ENCODE measurements around the gene GALNT5. TPM values are rescaled to one million over a fixed set of nuclear protein-coding genes. Genes with fewer than 3 reads are reported as not detected.

GALNT5 gene
- total RNA-seq, 2 experiments from 2014 or later, result 0.04 TPM; not detected in 1

- peaks cover 22% of the 10 kb centered on the region for H3K27me3 Mint-ChIP-seq
- intact Hi-C loops (cut with DNase I, micrococcal nuclease), result no loop called here
- H3K36me3 Mint-ChIP-seq (ENCODE audit: low read depth), result no peaks in the 10 kb centered on the region
- no peak overlapping the region for H3K4me3 Mint-ChIP-seq
- ATAC-seq (no peak), DNase-seq (no peak)
- H3K27ac Mint-ChIP-seq, result no peak overlapping the region
- no peaks in the 10 kb centered on the region for H3K4me1 Mint-ChIP-seq
- no peaks in the 10 kb centered on the region for H3K9me3 Mint-ChIP-seq (ENCODE audit: low read depth)
- ChIA-PET POLR2A (no interaction called here), CTCF (interaction anchor here (0.7 to 1.4 kb wide), 2 partner anchors 73 to 1574 kb away, joined by 3 to 7 read pairs; no protein-coding TSS in a partner anchor)
Observed at GRCh38 chr2:157229572-157229971, 27.9 kb upstream of the GALNT5 start.

DNA sequence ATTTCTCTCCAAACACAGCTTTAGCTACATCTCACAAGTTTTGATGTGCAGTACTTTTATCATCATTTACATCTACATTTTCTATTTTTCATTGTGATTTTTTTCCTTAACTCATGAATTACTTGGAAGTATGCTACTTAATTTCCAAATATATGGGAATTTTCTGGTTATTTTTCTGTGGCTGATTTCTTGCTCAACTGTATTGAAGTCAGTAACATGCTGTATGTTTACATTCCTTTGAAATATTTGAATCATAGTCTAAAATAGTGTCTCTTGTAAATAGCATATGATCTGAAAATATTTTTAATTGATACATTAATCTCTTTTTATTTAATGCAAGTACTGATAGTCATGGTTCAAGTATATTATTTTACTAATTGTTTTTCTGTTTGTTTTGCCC, 26.0 kb upstream of the GALNT5 start:
- POLR2A ChIA-PET, result no interaction called here

DNA sequence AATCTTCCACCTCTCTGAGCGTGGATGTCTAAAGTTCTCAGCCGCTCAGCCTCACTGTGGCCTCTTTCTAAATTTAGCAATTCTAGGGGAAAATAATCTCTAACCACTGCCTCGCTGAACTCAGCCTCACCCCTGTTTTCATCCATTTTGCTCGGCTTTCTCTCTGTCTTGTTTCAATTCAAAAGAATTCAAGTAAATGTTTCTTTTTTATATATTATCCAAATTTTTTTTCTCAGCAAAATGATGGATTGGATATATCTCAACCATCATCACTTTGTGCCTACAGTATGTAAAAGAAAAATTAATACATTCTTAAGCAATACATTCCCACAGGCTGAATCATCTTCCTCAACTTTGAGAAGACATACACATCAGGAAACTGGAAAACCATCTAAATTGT, 24.0 kb upstream of the GALNT5 start:
- DNase-seq (no peak), ATAC-seq (no peak)
- Mint-ChIP-seq H3K36me3 (ENCODE audit: low read depth) (no peaks in the 10 kb centered on the region), H3K27me3 (peaks cover 20% of the 10 kb centered on the region), H3K4me3 (no peak overlapping the region), H3K4me1 (no peaks in the 10 kb centered on the region), H3K27ac (no peak overlapping the region), H3K9me3 (ENCODE audit: low read depth) (no peaks in the 10 kb centered on the region)
- ChIA-PET POLR2A (no interaction called here), CTCF (no interaction called here)
- intact Hi-C loops (cut with DNase I, micrococcal nuclease), result no loop called here

More for the DNA sequence above, 26.0 kb upstream of the GALNT5 start:
- H3K36me3 Mint-ChIP-seq (ENCODE audit: low read depth), result no peaks in the 10 kb centered on the region
- CTCF ChIA-PET, result no interaction called here
- H3K4me1 Mint-ChIP-seq, result no peaks in the 10 kb centered on the region
- intact Hi-C loops (cut with DNase I, micrococcal nuclease), result no loop called here
- no peaks in the 10 kb centered on the region for H3K9me3 Mint-ChIP-seq (ENCODE audit: low read depth)
- H3K27me3 Mint-ChIP-seq, result peaks cover 20% of the 10 kb centered on the region
- DNase-seq (no peak), ATAC-seq (no peak)
- no peak overlapping the region for H3K4me3 Mint-ChIP-seq
- H3K27ac Mint-ChIP-seq, result no peak overlapping the region

DNA sequence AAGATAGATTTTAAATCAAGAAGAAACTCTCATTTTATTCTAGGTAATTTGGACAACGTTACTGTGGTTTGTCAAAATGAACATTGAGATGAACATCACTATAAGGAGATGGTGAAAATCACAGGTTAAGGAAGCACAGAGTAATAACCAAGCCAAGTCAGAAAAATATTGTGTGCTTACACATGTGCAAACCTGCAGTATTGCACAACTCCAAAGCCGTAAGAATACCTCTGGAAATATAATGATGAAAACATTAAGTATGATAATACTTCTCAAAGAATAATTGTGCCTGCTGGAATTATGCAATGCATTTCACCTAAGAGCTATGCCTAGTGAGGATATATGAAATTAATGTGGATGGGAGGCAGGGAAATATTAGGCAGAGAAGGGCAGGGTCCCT, 21.1 kb upstream of the GALNT5 start:
- no peaks in the 10 kb centered on the region for H3K4me1 Mint-ChIP-seq
- POLR2A ChIA-PET, result no interaction called here

GRCh38 chr2:157238296-157238695, 19.2 kb upstream of the GALNT5 start:
- Mint-ChIP-seq H3K9me3 (ENCODE audit: low read depth) (no peaks in the 10 kb centered on the region), H3K27me3 (peaks cover 10% of the 10 kb centered on the region), H3K36me3 (ENCODE audit: low read depth) (no peaks in the 10 kb centered on the region), H3K27ac (no peak overlapping the region), H3K4me3 (no peak overlapping the region), H3K4me1 (no peaks in the 10 kb centered on the region)
- POLR2A ChIA-PET, result no interaction called here
- intact Hi-C loops (cut with DNase I, micrococcal nuclease), result no loop called here
- CTCF ChIA-PET, result interaction anchor here (0.9 to 1.0 kb wide), 2 partner anchors 69 to 73 kb away, joined by 3 read pairs; no protein-coding TSS in a partner anchor
- ATAC-seq (no peak), DNase-seq (no peak)

More for the DNA sequence above, 21.1 kb upstream of the GALNT5 start:
- Mint-ChIP-seq H3K4me3 (no peak overlapping the region), H3K27ac (no peak overlapping the region), H3K36me3 (ENCODE audit: low read depth) (no peaks in the 10 kb centered on the region), H3K27me3 (peaks cover 17% of the 10 kb centered on the region), H3K9me3 (ENCODE audit: low read depth) (no peaks in the 10 kb centered on the region)
- DNase-seq, result no peak
- CTCF ChIA-PET, result interaction anchor here (0.7 kb wide), 1 partner anchor 45 kb away, joined by 4 read pairs; no protein-coding TSS in a partner anchor
- ATAC-seq, result no peak
- intact Hi-C loops (cut with DNase I, micrococcal nuclease), result no loop called here

GRCh38 chr2:157244691-157245090, 12.8 kb upstream of the GALNT5 start:
- Mint-ChIP-seq H3K9me3 (ENCODE audit: low read depth) (no peaks in the 10 kb centered on the region), H3K27me3 (peaks cover 13% of the 10 kb centered on the region), H3K36me3 (ENCODE audit: low read depth) (no peaks in the 10 kb centered on the region), H3K4me1 (peaks cover 24% of the 10 kb centered on the region), H3K4me3 (no peak overlapping the region), H3K27ac (no peak overlapping the region)
- ATAC-seq, result no peak
- DNase-seq, result no peak
- intact Hi-C loops (cut with DNase I, micrococcal nuclease), result no loop called here
- ChIA-PET POLR2A (no interaction called here), CTCF (interaction anchor here (1.2 to 2.3 kb wide), 2 partner anchors 58 to 61 kb away, joined by 3 to 5 read pairs; no protein-coding TSS in a partner anchor)

DNA sequence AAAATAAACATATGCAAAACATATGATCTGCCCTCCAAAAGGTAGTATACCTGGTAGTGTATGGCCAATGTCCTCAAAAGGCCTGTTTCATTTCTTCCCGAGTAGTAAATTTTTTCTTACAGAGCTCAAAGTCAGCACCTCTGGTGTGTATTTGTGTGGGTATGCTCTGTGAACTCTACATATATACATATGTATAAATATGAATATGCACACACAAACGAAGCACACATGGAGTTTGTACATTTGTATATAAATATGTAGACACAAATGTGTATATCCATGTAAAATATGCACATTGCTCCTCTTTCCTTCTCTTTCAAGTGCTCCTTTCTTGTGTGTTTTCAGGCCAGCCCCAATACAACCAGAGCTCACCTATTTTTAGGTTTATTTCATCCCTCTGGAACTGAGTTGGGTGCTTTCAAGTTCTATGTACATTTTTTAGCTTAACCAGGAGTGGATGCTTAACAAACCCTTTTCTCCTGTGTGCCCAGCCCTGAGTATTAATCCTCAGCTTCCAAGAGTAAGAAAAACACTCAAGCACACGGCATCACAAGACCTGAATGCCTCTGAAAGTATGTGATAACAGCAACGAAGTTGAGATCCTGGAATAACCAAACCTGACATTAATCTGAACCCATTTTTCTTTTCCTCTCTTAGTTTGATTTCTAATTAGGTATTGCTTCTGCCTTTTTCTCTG, 12.2 kb upstream of the GALNT5 start:
- DNase-seq (no peak), ATAC-seq (no peak)
- Mint-ChIP-seq H3K9me3 (ENCODE audit: low read depth) (no peaks in the 10 kb centered on the region), H3K4me1 (peaks cover 24% of the 10 kb centered on the region), H3K36me3 (ENCODE audit: low read depth) (no peaks in the 10 kb centered on the region), H3K4me3 (no peak overlapping the region), H3K27ac (no peak overlapping the region), H3K27me3 (peaks cover 14% of the 10 kb centered on the region)
- intact Hi-C loops (cut with DNase I, micrococcal nuclease), result no loop called here
- POLR2A ChIA-PET, result no interaction called here
- CTCF ChIA-PET, result no interaction called here

DNA sequence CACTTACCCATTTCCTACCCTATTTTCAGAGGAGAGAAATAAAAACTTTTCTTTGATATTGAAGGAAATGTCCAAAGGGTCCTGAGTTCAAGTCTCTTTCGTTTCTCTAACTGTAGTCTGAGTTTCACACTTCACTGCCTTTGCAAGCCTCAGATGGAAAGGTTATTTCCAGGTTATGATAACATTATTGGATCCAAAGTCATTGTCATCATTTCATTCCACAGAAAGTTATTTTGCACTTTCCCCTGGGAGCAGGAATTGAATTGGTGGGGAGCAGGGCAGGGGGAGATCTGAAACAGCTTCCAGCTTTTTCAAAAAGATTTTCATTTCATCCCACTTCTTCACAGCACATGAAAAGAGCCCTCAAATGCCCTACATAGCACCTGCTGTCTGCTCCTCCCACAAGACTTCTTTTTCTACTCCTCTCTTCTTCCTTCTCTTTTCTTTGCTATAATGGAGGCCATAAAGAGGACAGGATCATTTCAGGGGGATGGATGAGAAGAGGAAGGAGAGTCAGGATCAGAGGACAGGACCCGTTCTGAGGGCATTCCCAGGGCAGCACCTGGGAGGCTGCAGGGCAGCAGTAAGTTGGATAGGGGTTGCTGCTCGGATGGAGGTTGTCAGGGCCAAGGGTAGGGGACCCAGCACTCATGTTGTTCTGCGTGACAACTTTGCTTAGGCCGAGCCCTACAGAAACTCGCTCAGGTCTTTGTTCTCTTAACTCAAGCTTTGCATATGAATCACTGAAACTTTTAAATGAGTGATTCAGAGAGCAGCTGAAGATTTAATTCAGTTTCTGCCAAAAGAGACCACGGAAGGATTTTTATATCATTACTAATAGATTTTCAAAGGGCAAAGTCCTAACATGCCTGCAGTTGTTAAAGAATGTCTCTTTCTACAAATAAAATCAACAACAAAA, 11.4 kb upstream of the GALNT5 start:
- DNase-seq (peak; percentile 63), ATAC-seq (peak; percentile 100)
- POLR2A ChIA-PET, result interaction anchor here (0.6 to 1.4 kb wide), 3 partner anchors 10 to 914 kb away, joined by 3 to 5 read pairs (median 3); partner anchors contain the start of gene NR4A2
- no peak overlapping the region for H3K4me3 Mint-ChIP-seq
- peaks cover 24% of the 10 kb centered on the region for H3K4me1 Mint-ChIP-seq
- peaks cover 18% of the 10 kb centered on the region for H3K27me3 Mint-ChIP-seq
- no peaks in the 10 kb centered on the region for H3K9me3 Mint-ChIP-seq (ENCODE audit: low read depth)
- intact Hi-C loops (cut with DNase I, micrococcal nuclease), result loop anchor here (1.0 kb wide), 1 partner anchor 10 kb away; no protein-coding TSS in a partner anchor
- CTCF ChIA-PET, result no interaction called here
- H3K27ac Mint-ChIP-seq, result peak overlapping the region; percentile 62
- H3K36me3 Mint-ChIP-seq (ENCODE audit: low read depth), result no peaks in the 10 kb centered on the region

DNA sequence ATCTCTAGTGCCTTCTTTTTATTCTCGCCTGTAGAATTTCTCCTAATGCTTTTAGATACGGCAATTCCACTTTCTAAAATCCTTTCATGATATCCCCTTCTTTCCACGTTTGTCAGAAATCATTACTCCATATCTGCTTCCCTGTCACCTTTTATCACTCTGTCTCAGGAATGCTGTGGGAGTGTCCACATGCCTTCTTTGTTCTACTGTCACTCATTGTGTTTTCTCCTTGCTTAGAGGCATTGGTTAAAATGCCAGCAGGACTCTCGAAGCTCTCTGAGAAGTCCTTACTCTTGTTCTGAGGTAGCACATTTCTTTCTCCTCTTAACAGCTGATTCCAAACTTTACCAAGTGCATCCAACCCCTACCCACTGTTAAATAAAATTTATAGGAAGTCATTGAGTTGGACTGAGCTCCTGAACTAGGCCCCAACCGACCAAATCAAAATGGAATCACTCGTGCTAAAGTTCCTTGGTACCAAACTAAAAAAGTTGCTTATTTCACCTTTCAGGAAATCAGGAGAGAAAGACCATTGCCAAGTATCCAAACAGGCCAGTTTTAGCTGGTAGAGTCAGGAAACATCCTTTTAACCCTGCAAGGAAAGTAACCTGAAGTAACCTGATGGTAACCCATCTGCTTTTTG, 10.6 kb upstream of the GALNT5 start:
- peaks cover 20% of the 10 kb centered on the region for H3K27me3 Mint-ChIP-seq
- POLR2A ChIA-PET, result interaction anchor here (0.6 to 1.4 kb wide), 3 partner anchors 9 to 914 kb away, joined by 3 to 5 read pairs (median 3); partner anchors contain the start of gene NR4A2

DNA sequence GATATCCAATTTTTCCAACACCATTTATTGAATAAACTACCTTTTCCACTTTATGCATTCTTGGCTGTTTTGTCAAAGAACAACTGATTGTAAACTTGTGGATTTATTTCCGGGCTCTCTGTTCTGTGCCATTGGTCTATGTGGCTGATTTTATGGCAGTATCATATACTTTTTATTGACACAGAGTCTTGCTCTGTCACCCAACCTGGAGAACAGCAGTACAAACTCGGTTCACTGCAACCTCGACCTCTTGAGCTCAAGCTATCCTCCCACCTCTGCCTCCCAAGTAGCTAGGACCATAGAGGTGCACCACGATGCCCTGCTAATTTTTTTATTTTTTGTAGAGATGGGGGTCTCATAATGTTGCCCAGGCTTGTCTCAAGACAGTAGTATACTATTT, 6.7 kb upstream of the GALNT5 start:
- intact Hi-C loops (cut with DNase I, micrococcal nuclease), result no loop called here
- peaks cover 22% of the 10 kb centered on the region for H3K4me1 Mint-ChIP-seq
- H3K27me3 Mint-ChIP-seq, result peaks cover 21% of the 10 kb centered on the region
- DNase-seq (no peak), ATAC-seq (no peak)
- no peak overlapping the region for H3K4me3 Mint-ChIP-seq
- ChIA-PET CTCF (interaction anchor here (0.6 kb wide), 1 partner anchor 568 kb away, joined by 4 read pairs; no protein-coding TSS in a partner anchor), POLR2A (no interaction called here)
- no peaks in the 10 kb centered on the region for H3K36me3 Mint-ChIP-seq (ENCODE audit: low read depth)
- H3K27ac Mint-ChIP-seq, result no peak overlapping the region
- H3K9me3 Mint-ChIP-seq (ENCODE audit: low read depth), result no peaks in the 10 kb centered on the region

More for the DNA sequence above, 10.6 kb upstream of the GALNT5 start:
- no peak for ATAC-seq
- Mint-ChIP-seq H3K27ac (peak overlapping the region; percentile 1), H3K4me1 (peaks cover 24% of the 10 kb centered on the region), H3K9me3 (ENCODE audit: low read depth) (no peaks in the 10 kb centered on the region), H3K4me3 (no peak overlapping the region), H3K36me3 (ENCODE audit: low read depth) (no peaks in the 10 kb centered on the region)
- CTCF ChIA-PET, result no interaction called here
- DNase-seq, result no peak
- intact Hi-C loops (cut with DNase I, micrococcal nuclease), result loop anchor here (1.0 kb wide), 1 partner anchor 9 kb away; no protein-coding TSS in a partner anchor

- intact Hi-C loops (cut with DNase I, micrococcal nuclease), result no loop called here
- Mint-ChIP-seq H3K36me3 (ENCODE audit: low read depth) (no peaks in the 10 kb centered on the region), H3K9me3 (ENCODE audit: low read depth) (no peaks in the 10 kb centered on the region), H3K4me1 (peaks cover 21% of the 10 kb centered on the region), H3K27ac (no peak overlapping the region), H3K27me3 (peaks cover 21% of the 10 kb centered on the region), H3K4me3 (no peak overlapping the region)
- ChIA-PET CTCF (interaction anchor here (0.5 kb wide), 2 partner anchors 347 to 822 kb away, joined by 3 read pairs; no protein-coding TSS in a partner anchor), POLR2A (no interaction called here)
- DNase-seq (no peak), ATAC-seq (no peak)
Observed at GRCh38 chr2:157251932-157252331, 5.6 kb upstream of the GALNT5 start.
